SK-N-SH (cell line): ENCODE measurements around the gene PTPN14. TPM values are rescaled to one million over a fixed set of nuclear protein-coding genes. Genes with fewer than 3 reads are reported as not detected.

Source experiments
- CTCF ChIA-PET: fragments of 300-600, 350-600 bp; formaldehyde crosslinking; extraction: SDS; loops from one replicate; lab custom pipeline; 2021; lab: Yijun Ruan, JAX
- POLR2A ChIA-PET: fragments of 350-600 bp; sonication (Branson Sonifier 250); formaldehyde crosslinking; extraction: SDS; loops from one replicate; lab custom pipeline; 2020; ENCODE audit warnings: antibody characterized with exemption, inconsistent platforms; lab: Yijun Ruan, JAX
- DNase-seq: peaks from one replicate; pipeline ENCODE4 v3.0.0; 2012
- H2AFZ ChIP-seq: fragments of 200-600 bp; sonication (generic); 2 replicates; pipeline ENCODE4 v1.8.1; 2016; ENCODE audit warnings: antibody characterized with exemption, mild to moderate bottlenecking, low read depth
- H3F3A ChIP-seq: fragments of 200-600 bp; sonication (generic); replicated peaks from 2 replicates; pipeline ENCODE3; 2016; ENCODE audit warnings: antibody characterized with exemption, mild to moderate bottlenecking; ENCODE audit not compliant: insufficient read depth
- H3K27ac ChIP-seq, 2 experiments: fragments of 200-500 bp in 1 of 2; fragments of 200-600 bp in 1 of 2; sonication (Bioruptor generic) in 1 of 2; sonication (generic), shearing (Covaris generic) in 1 of 2; 2 replicates each; pipeline versions ENCODE4 v1.5.1 to v1.6.1; 2014 to 2016; ENCODE audit warnings: low read depth in 2 of 2, inconsistent platforms in 1 of 2, low read length in 1 of 2, mild to moderate bottlenecking in 1 of 2, mixed read lengths in 1 of 2
- H3K27me3 ChIP-seq: fragments of 200-600 bp; sonication (generic), shearing (Covaris generic); 2 replicates; pipeline ENCODE4 v1.6.1; 2016; ENCODE audit warnings: mixed run types; ENCODE audit not compliant: insufficient read depth
- H3K36me3 ChIP-seq, 2 experiments: fragments of 200-500 bp in 1 of 2; fragments of 200-600 bp in 1 of 2; sonication (Bioruptor generic) in 1 of 2; sonication (generic) in 1 of 2; replicated peaks in 1 of 2; 2 replicates each; pipeline versions ENCODE3 to v1.5.1; 2014 to 2016; ENCODE audit warnings: low read length in 1 of 2, mild to moderate bottlenecking in 1 of 2; ENCODE audit not compliant: insufficient read depth in 2 of 2, control insufficient read depth in 1 of 2
- H3K4me1 ChIP-seq, 2 experiments: fragments of 200-500 bp in 1 of 2; fragments of 200-600 bp in 1 of 2; sonication (Bioruptor generic) in 1 of 2; sonication (generic), shearing (Covaris generic) in 1 of 2; 2 replicates each; pipeline versions ENCODE4 v1.5.1 to v1.6.1; 2014 to 2016; ENCODE audit warnings: low read depth in 1 of 2, low read length in 1 of 2, mixed run types in 1 of 2; ENCODE audit not compliant: insufficient read depth in 2 of 2, control insufficient read depth in 1 of 2
- H3K4me2 ChIP-seq: fragments of 200-600 bp; sonication (generic), shearing (Covaris generic); 2 replicates; pipeline ENCODE4 v1.6.1; 2017; ENCODE audit warnings: mixed run types
- H3K4me3 ChIP-seq, 2 experiments: fragments of 200-500 bp in 1 of 2; fragments of 200-600 bp in 1 of 2; sonication (Bioruptor generic) in 1 of 2; sonication (generic), shearing (Covaris generic) in 1 of 2; 2 replicates each; pipeline versions ENCODE4 v1.5.1 to v1.8.1; 2014 to 2016; ENCODE audit warnings: low read depth in 2 of 2, inconsistent platforms in 1 of 2, low read length in 1 of 2, mild to moderate bottlenecking in 1 of 2, mixed read lengths in 1 of 2, moderate library complexity in 1 of 2
- H3K79me2 ChIP-seq: fragments of 200-600 bp; sonication (generic); 2 replicates; pipeline ENCODE4 v1.8.1; 2017; ENCODE audit warnings: mild to moderate bottlenecking; ENCODE audit not compliant: insufficient read depth
- H3K9ac ChIP-seq: fragments of 200-600 bp; sonication (generic); 2 replicates; pipeline ENCODE4 v1.6.1; 2017; ENCODE audit warnings: mixed run types
- H3K9me2 ChIP-seq: fragments of 200-600 bp; sonication (generic); 2 replicates; pipeline ENCODE4 v1.6.1; 2017; ENCODE audit warnings: mixed run types
- H3K9me3 ChIP-seq: fragments of 200-600 bp; sonication (generic); 2 replicates; pipeline ENCODE4 v1.6.1; 2017; ENCODE audit warnings: mixed run types, mild to moderate bottlenecking, moderate library complexity
- H4K20me1 ChIP-seq: fragments of 200-600 bp; sonication (generic); 2 replicates; pipeline ENCODE4 v1.6.1; 2017; ENCODE audit warnings: mild to moderate bottlenecking, mixed run types; ENCODE audit not compliant: insufficient read depth
- CHD2 ChIP-seq: fragments of 150-350 bp; IDR thresholded peaks from 2 replicates; pipeline ENCODE4 v1.6.1; 2018; ENCODE audit warnings: low read length; ENCODE audit not compliant: partially characterized antibody
- ELF1 ChIP-seq: IDR thresholded peaks from 2 replicates; pipeline ENCODE4 v1.4.0; 2012
- FOSL2 ChIP-seq: IDR thresholded peaks from 2 replicates; pipeline ENCODE4 v1.4.0; 2012; ENCODE audit warnings: low read depth, mild to moderate bottlenecking, moderate library complexity, borderline replicate concordance
- FOXJ3 ChIP-seq: sonication (generic); formaldehyde crosslinking; IDR thresholded peaks from 2 replicates; pipeline ENCODE4 v1.5.1; 2020; ENCODE audit warnings: mild to moderate bottlenecking, missing genetic modification reagents
- MEF2A ChIP-seq: IDR thresholded peaks from 2 replicates; pipeline ENCODE4 v1.4.0; 2012; ENCODE audit warnings: low read depth, borderline replicate concordance
- NFIC ChIP-seq: IDR thresholded peaks from 2 replicates; pipeline ENCODE4 v1.4.0; 2012; ENCODE audit warnings: borderline replicate concordance
- RFX5 ChIP-seq: IDR thresholded peaks from 2 replicates; pipeline ENCODE4 v1.6.1; 2012; ENCODE audit warnings: mild to moderate bottlenecking, improper control_type of control experiment, low read length
- SIN3A ChIP-seq: IDR thresholded peaks from 2 replicates; pipeline ENCODE4 v1.6.1; 2012; ENCODE audit warnings: low read depth, mild to moderate bottlenecking, low read length, moderate library complexity, borderline replicate concordance
- TAF1 ChIP-seq: IDR thresholded peaks from 2 replicates; pipeline ENCODE4 v1.6.1; 2012; ENCODE audit warnings: low read depth, mild to moderate bottlenecking, low read length, moderate library complexity, borderline replicate concordance
- TCF12 ChIP-seq: IDR thresholded peaks from 2 replicates; pipeline ENCODE4 v1.4.0; 2012
- TEAD4 ChIP-seq: IDR thresholded peaks from 2 replicates; pipeline ENCODE4 v1.4.0; 2012; ENCODE audit warnings: mild to moderate bottlenecking, borderline replicate concordance; ENCODE audit not compliant: insufficient read depth
- YY1 ChIP-seq: IDR thresholded peaks from 2 replicates; pipeline ENCODE4 v1.4.0; 2012; ENCODE audit warnings: low read depth, mild to moderate bottlenecking
- WGBS: methylation state at CpG from one replicate; pipeline ENCODE4 v1.1.6; 2017; ENCODE audit warnings: low lambda C conversion rate; 5-methylcytosine and 5-hydroxymethylcytosine counted together
- polyA plus RNA-seq, 3 experiments: library from polyadenylated mRNA; depleted of rRNA; stranded (reverse); fragments of >200 nt; gene quantifications; 2 replicates each; pipeline ENCODE4 v1.2.3, GENCODE V29; 2012
- TF ChIP-seq, protein P1 (sequence below): fragments of 150-350 bp; IDR thresholded peaks from 2 replicates; pipeline ENCODE4 v1.6.1; 2016; ENCODE audit warnings: mild to moderate bottlenecking, low read depth, low read length
- TF ChIP-seq, protein P2 (sequence below): IDR thresholded peaks from 2 replicates; pipeline ENCODE4 v1.4.0; 2012; ENCODE audit warnings: low read depth, borderline replicate concordance
- TF ChIP-seq, protein P3 (sequence below): IDR thresholded peaks from 2 replicates; pipeline ENCODE4 v1.6.1; 2012; ENCODE audit warnings: mild to moderate bottlenecking, low read depth, low read length, moderate library complexity
- TF ChIP-seq, protein P4 (sequence below): IDR thresholded peaks from 2 replicates; pipeline ENCODE4 v1.4.0; 2012; ENCODE audit warnings: low read depth

Gene PTPN14
- polyA plus RNA-seq, 1 of the 3 experiments (the other 2 are of a cell fraction), result 12.8 TPM

DNA sequence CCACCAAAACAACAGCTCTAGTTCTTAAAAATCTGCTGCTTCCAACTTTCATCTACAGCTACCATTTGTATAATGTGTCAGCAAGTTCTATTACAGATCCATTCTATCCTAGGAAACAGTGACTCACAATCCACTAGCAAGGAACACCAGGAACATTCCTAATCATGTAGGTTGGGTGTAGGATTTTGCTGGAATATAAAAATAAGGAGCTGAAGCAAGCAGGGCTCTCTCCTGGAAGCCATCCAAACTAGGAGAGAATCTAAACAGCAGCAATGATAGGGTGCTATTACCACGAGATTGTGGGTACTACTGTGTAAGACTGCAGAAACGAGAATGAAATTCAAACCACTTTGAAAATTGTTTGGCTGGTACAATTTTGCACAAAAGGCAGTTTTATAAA, 135.0 kb downstream of the PTPN14 start:
- 60% methylated on average over 2 of the region's 2 CpGs for WGBS
- peaks cover 98% of the 10 kb centered on the region for H3K79me2 ChIP-seq
- no peaks in the 10 kb centered on the region for H3K27me3 ChIP-seq
- peaks cover 0 to 50% of the 10 kb centered on the region in 2 experiments for H3K4me1 ChIP-seq
- H3F3A ChIP-seq, result peaks cover 13% of the 10 kb centered on the region
- peak overlapping the region; percentile 13; the same call in 1 of the 2 replicates for H3K4me2 ChIP-seq
- ChIA-PET POLR2A (no interaction called here), CTCF (no interaction called here)
- no peaks in the 10 kb centered on the region for H3K9me2 ChIP-seq
- no peaks in the 10 kb centered on the region for H3K9me3 ChIP-seq
- H3K27ac ChIP-seq, result peak overlapping the region; percentile 25 to 32
- H3K9ac ChIP-seq, result no peak overlapping the region
- peaks cover 3% of the 10 kb centered on the region for H4K20me1 ChIP-seq
- H3K36me3 ChIP-seq, result peaks cover 2 to 23% of the 10 kb centered on the region in 2 experiments
- no peak overlapping the region for H3K4me3 ChIP-seq
- no peak overlapping the region for H2AFZ ChIP-seq
- DNase-seq, result no peak
- TF ChIP-seq NFIC (no peak), FOSL2 (peak; percentile 48; the same call in 1 of the 2 replicates)
- TF ChIP-seq, protein P1, sequence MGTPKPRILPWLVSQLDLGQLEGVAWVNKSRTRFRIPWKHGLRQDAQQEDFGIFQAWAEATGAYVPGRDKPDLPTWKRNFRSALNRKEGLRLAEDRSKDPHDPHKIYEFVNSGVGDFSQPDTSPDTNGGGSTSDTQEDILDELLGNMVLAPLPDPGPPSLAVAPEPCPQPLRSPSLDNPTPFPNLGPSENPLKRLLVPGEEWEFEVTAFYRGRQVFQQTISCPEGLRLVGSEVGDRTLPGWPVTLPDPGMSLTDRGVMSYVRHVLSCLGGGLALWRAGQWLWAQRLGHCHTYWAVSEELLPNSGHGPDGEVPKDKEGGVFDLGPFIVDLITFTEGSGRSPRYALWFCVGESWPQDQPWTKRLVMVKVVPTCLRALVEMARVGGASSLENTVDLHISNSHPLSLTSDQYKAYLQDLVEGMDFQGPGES, result no peak
- TF ChIP-seq, protein P2, sequence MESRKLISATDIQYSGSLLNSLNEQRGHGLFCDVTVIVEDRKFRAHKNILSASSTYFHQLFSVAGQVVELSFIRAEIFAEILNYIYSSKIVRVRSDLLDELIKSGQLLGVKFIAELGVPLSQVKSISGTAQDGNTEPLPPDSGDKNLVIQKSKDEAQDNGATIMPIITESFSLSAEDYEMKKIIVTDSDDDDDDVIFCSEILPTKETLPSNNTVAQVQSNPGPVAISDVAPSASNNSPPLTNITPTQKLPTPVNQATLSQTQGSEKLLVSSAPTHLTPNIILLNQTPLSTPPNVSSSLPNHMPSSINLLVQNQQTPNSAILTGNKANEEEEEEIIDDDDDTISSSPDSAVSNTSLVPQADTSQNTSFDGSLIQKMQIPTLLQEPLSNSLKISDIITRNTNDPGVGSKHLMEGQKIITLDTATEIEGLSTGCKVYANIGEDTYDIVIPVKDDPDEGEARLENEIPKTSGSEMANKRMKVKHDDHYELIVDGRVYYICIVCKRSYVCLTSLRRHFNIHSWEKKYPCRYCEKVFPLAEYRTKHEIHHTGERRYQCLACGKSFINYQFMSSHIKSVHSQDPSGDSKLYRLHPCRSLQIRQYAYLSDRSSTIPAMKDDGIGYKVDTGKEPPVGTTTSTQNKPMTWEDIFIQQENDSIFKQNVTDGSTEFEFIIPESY, result no peak

DNA sequence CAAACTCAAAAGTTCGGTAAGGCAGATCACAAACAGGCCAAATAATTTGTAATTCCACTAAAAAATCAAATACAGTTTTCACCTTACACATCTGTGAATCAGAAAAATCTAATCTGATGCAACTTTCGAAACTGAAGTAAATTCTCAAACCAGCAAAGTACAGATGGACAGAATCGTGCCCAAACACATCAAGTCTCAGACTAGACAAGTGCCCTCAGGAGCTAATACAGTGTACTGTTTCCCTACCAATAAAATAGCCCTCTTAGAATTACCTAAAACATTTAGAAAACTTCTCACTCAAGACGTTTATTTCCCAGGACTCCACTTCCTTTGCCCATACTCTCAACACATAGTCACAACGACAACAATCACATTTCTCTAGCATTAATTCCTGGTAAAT, 136.3 kb downstream of the PTPN14 start:
- no peaks in the 10 kb centered on the region for H3K9me3 ChIP-seq

DNA sequence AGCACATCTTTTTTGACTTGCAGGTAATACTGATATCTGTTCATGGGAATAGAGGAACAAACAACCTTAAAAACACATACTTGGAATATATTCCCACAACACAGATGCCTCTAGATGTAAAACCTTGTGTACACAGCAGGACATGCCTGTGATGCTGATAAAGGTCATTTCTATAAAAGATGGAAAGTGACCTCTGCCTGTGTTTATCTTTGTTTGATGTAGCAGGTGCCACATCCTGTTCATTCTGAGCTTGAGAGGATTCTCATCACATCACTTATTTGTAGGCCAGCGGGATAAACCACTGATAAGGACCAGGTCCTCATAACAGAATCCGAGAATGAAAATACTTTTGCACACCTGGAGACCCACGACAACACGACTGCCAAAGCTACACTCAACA, 136.7 kb downstream of the PTPN14 start:
- no peak overlapping the region for H3K27ac ChIP-seq
- H2AFZ ChIP-seq, result no peak overlapping the region
- peaks cover 2 to 41% of the 10 kb centered on the region in 2 experiments for H3K36me3 ChIP-seq
- WGBS, result 96% methylated on average over 4 of the region's 4 CpGs
- peaks cover 0 to 38% of the 10 kb centered on the region in 2 experiments for H3K4me1 ChIP-seq
- ChIA-PET CTCF (no interaction called here), POLR2A (no interaction called here)
- H3K4me3 ChIP-seq, result no peak overlapping the region
- H3K27me3 ChIP-seq, result no peaks in the 10 kb centered on the region
- TF ChIP-seq TEAD4 (no peak), ELF1 (no peak), MEF2A (no peak), TCF12 (no peak), TAF1 (no peak), CHD2 (no peak), YY1 (no peak)
- TF ChIP-seq, protein P3, sequence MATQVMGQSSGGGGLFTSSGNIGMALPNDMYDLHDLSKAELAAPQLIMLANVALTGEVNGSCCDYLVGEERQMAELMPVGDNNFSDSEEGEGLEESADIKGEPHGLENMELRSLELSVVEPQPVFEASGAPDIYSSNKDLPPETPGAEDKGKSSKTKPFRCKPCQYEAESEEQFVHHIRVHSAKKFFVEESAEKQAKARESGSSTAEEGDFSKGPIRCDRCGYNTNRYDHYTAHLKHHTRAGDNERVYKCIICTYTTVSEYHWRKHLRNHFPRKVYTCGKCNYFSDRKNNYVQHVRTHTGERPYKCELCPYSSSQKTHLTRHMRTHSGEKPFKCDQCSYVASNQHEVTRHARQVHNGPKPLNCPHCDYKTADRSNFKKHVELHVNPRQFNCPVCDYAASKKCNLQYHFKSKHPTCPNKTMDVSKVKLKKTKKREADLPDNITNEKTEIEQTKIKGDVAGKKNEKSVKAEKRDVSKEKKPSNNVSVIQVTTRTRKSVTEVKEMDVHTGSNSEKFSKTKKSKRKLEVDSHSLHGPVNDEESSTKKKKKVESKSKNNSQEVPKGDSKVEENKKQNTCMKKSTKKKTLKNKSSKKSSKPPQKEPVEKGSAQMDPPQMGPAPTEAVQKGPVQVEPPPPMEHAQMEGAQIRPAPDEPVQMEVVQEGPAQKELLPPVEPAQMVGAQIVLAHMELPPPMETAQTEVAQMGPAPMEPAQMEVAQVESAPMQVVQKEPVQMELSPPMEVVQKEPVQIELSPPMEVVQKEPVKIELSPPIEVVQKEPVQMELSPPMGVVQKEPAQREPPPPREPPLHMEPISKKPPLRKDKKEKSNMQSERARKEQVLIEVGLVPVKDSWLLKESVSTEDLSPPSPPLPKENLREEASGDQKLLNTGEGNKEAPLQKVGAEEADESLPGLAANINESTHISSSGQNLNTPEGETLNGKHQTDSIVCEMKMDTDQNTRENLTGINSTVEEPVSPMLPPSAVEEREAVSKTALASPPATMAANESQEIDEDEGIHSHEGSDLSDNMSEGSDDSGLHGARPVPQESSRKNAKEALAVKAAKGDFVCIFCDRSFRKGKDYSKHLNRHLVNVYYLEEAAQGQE, result no peak
- TF ChIP-seq, protein P4, sequence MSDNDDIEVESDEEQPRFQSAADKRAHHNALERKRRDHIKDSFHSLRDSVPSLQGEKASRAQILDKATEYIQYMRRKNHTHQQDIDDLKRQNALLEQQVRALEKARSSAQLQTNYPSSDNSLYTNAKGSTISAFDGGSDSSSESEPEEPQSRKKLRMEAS, result no peak
- no peak overlapping the region for H3K4me2 ChIP-seq
- peaks cover 10% of the 10 kb centered on the region for H3F3A ChIP-seq
- no peak overlapping the region for H3K9ac ChIP-seq
- H3K9me2 ChIP-seq, result no peaks in the 10 kb centered on the region
- no peak for DNase-seq
- H3K9me3 ChIP-seq, result no peaks in the 10 kb centered on the region
- H4K20me1 ChIP-seq, result peaks cover 3% of the 10 kb centered on the region
- peaks cover 98% of the 10 kb centered on the region for H3K79me2 ChIP-seq

More for the DNA sequence above, 136.3 kb downstream of the PTPN14 start:
- peaks cover 2 to 36% of the 10 kb centered on the region in 2 experiments for H3K36me3 ChIP-seq
- peaks cover 0 to 42% of the 10 kb centered on the region in 2 experiments for H3K4me1 ChIP-seq
- H3K9ac ChIP-seq, result no peak overlapping the region
- CTCF ChIA-PET, result no interaction called here
- 89% methylated on average over 5 of the region's 5 CpGs for WGBS
- no peak overlapping the region for H3K27ac ChIP-seq
- no peak overlapping the region for H2AFZ ChIP-seq
- H3K9me2 ChIP-seq, result no peaks in the 10 kb centered on the region
- peaks cover 3% of the 10 kb centered on the region for H4K20me1 ChIP-seq
- no peak for TF ChIP-seq ELF1
- no peak for TF ChIP-seq RFX5
- no peak for TF ChIP-seq FOXJ3
- no peak for TF ChIP-seq SIN3A
- no peak for TF ChIP-seq FOSL2
- no peak for TF ChIP-seq TAF1
- H3K4me3 ChIP-seq, result no peak overlapping the region
- no peaks in the 10 kb centered on the region for H3K27me3 ChIP-seq
- POLR2A ChIA-PET, result no interaction called here
- H3F3A ChIP-seq, result peaks cover 10% of the 10 kb centered on the region
- H3K79me2 ChIP-seq, result peaks cover 98% of the 10 kb centered on the region
- no peak for DNase-seq
- no peak overlapping the region; the same call in 1 of the 2 replicates for H3K4me2 ChIP-seq
